ENCODE measurements around the gene BAHCC1. TPM values are rescaled to one million over a fixed set of nuclear protein-coding genes. Genes with fewer than 3 reads are reported as not detected.

Gene BAHCC1
- total RNA-seq, 1 donor from 2014 or later: 74.3 TPM

GRCh38 chr17:81417049-81417878 lies 22.0 kb downstream of the BAHCC1 start:
- no peaks in the 10 kb centered on the region for H3K27me3 Mint-ChIP-seq
- no peak overlapping the region for H3K27ac Mint-ChIP-seq
- no peaks in the 10 kb centered on the region for H3K9me3 Mint-ChIP-seq
- no peak overlapping the region for H3K4me3 Mint-ChIP-seq
- TF ChIP-seq CTCF (conservative IDR thresholded peaks at IDR 0.05): no peak
- peaks cover 11% of the 10 kb centered on the region for H3K4me1 Mint-ChIP-seq (ENCODE audit: unreplicated experiment)
- DNase-seq (ENCODE audit: extremely low spot score, unreplicated experiment): no peak
- H3K36me3 Mint-ChIP-seq: no peaks in the 10 kb centered on the region

- Mint-ChIP-seq H3K4me3 (no peak overlapping the region), H3K4me1 (ENCODE audit: unreplicated experiment) (peaks cover 11% of the 10 kb centered on the region), H3K27me3 (no peaks in the 10 kb centered on the region), H3K9me3 (no peaks in the 10 kb centered on the region), H3K27ac (no peak overlapping the region), H3K36me3 (no peaks in the 10 kb centered on the region)
- DNase-seq (ENCODE audit: extremely low spot score, unreplicated experiment): no peak
- no peak for TF ChIP-seq CTCF (conservative IDR thresholded peaks at IDR 0.05)
These were observed 22.8 kb downstream of the BAHCC1 start for GRCh38 chr17:81417879-81418709.

- Mint-ChIP-seq H3K9me3 (no peaks in the 10 kb centered on the region), H3K4me1 (ENCODE audit: unreplicated experiment) (peaks cover 11% of the 10 kb centered on the region), H3K27ac (no peak overlapping the region), H3K4me3 (no peak overlapping the region), H3K27me3 (no peaks in the 10 kb centered on the region), H3K36me3 (no peaks in the 10 kb centered on the region)
- TF ChIP-seq CTCF (conservative IDR thresholded peaks at IDR 0.05): no peak
- no peak for DNase-seq (ENCODE audit: extremely low spot score, unreplicated experiment)
These were observed 23.6 kb downstream of the BAHCC1 start for GRCh38 chr17:81418710-81419318.

- H3K9me3 Mint-ChIP-seq: no peaks in the 10 kb centered on the region
- H3K27me3 Mint-ChIP-seq: no peaks in the 10 kb centered on the region
- TF ChIP-seq CTCF (conservative IDR thresholded peaks at IDR 0.05): no peak
- H3K27ac Mint-ChIP-seq: no peak overlapping the region
- peaks cover 11% of the 10 kb centered on the region for H3K4me1 Mint-ChIP-seq (ENCODE audit: unreplicated experiment)
- no peak overlapping the region for H3K4me3 Mint-ChIP-seq
- no peaks in the 10 kb centered on the region for H3K36me3 Mint-ChIP-seq
- DNase-seq (ENCODE audit: extremely low spot score, unreplicated experiment): no peak
These were observed 24.1 kb downstream of the BAHCC1 start for GRCh38 chr17:81419319-81419885.
